CD14-positive monocyte (primary cell): ENCODE results near the gene MED10. TPM values are rescaled to one million over a fixed set of nuclear protein-coding genes. Genes with fewer than 3 reads are reported as not detected.

Experiments used
- DNase-seq, 3 donors: peaks; one replicate each; pipeline ENCODE4 v3.0.0-alpha.2; 2011 to 2022
- H2AFZ ChIP-seq: 2 replicates; pipeline ENCODE4 v1.6.0; 2012; ENCODE audit warnings: mild to moderate bottlenecking, low read depth, low read length, inconsistent platforms; ENCODE audit not compliant: insufficient read depth, poor library complexity, severe bottlenecking
- H3K27ac ChIP-seq, 2 donors: 1 replicate in 1 of 2; 2 replicates in 1 of 2; pipeline ENCODE4 v1.5.1; 2012 to 2013; ENCODE audit warnings: low read length in 2 of 2, control low read depth in 1 of 2, inconsistent platforms in 1 of 2, low read depth in 1 of 2, mild to moderate bottlenecking in 1 of 2
- H3K27me3 ChIP-seq, 2 donors: one replicate each; pipeline versions ENCODE4 v1.6.0 to v1.6.1; 2011 to 2013; ENCODE audit warnings: low read length in 2 of 2; ENCODE audit not compliant: control insufficient read depth in 2 of 2, insufficient read depth in 2 of 2
- H3K36me3 ChIP-seq, 2 donors: replicated peaks in 1 of 2; 1 replicate in 1 of 2; 2 replicates in 1 of 2; pipeline versions ENCODE4 v1.5.1 to v1.6.1; 2012 to 2013; ENCODE audit warnings: low read length in 2 of 2, control low read depth in 1 of 2, inconsistent platforms in 1 of 2, mild to moderate bottlenecking in 1 of 2; ENCODE audit not compliant: insufficient read depth in 2 of 2, control insufficient read depth in 1 of 2
- H3K4me1 ChIP-seq, 2 donors: 1 replicate in 1 of 2; 2 replicates in 1 of 2; pipeline versions ENCODE4 v1.5.1 to v1.6.1; 2012 to 2013; ENCODE audit warnings: low read length in 2 of 2, control low read depth in 1 of 2, inconsistent platforms in 1 of 2, mild to moderate bottlenecking in 1 of 2, moderate library complexity in 1 of 2; ENCODE audit not compliant: insufficient read depth in 2 of 2, control insufficient read depth in 1 of 2
- H3K4me2 ChIP-seq: replicated peaks from 2 replicates; pipeline ENCODE3; 2012; ENCODE audit warnings: low read length, moderate library complexity, mild to moderate bottlenecking; ENCODE audit not compliant: poor library complexity, severe bottlenecking; ENCODE audit errors: extremely low read depth
- H3K4me3 ChIP-seq, 3 experiments: fragments of 200-600 bp in 1 of 3; sonication (generic) in 1 of 3; replicated peaks in 1 of 3; 1 replicate in 2 of 3; 2 replicates in 1 of 3; pipeline ENCODE4 v1.5.1; 2011 to 2013; ENCODE audit warnings: low read length in 3 of 3, mild to moderate bottlenecking in 3 of 3, control low read depth in 2 of 3, low read depth in 2 of 3, inconsistent platforms in 1 of 3, moderate library complexity in 1 of 3
- H3K79me2 ChIP-seq: 2 replicates; pipeline ENCODE4 v1.6.0; 2012; ENCODE audit warnings: mild to moderate bottlenecking, control low read depth, inconsistent platforms, low read length, moderate library complexity; ENCODE audit not compliant: insufficient read depth
- H3K9ac ChIP-seq: 2 replicates; pipeline ENCODE4 v1.6.0; 2017; ENCODE audit warnings: low read length, mild to moderate bottlenecking; ENCODE audit not compliant: insufficient read depth, poor library complexity, severe bottlenecking
- H3K9me3 ChIP-seq, 2 donors: replicated peaks in 1 of 2; 1 replicate in 1 of 2; 2 replicates in 1 of 2; pipeline versions ENCODE4 v1.5.1 to v1.6.1; 2012 to 2013; ENCODE audit warnings: low read length in 2 of 2, control low read depth in 1 of 2; ENCODE audit not compliant: control insufficient read depth in 1 of 2, insufficient read depth in 1 of 2
- H4K20me1 ChIP-seq: 2 replicates; pipeline ENCODE4 v1.6.0; 2012; ENCODE audit warnings: mild to moderate bottlenecking, low read length, control low read depth, moderate library complexity; ENCODE audit not compliant: insufficient read depth
- H3K27ac Mint-ChIP-seq, 7 donors: one replicate each; pipeline ENCODE4 v1.8.0; 2020; ENCODE audit warnings: mild to moderate bottlenecking in 7 of 7, mixed read lengths in 7 of 7, moderate library complexity in 6 of 7, inconsistent platforms in 2 of 7
- H3K27me3 Mint-ChIP-seq, 3 donors: one replicate each; pipeline ENCODE4 v1.8.0; 2021 to 2022; ENCODE audit warnings: low read depth in 3 of 3, mild to moderate bottlenecking in 3 of 3, mixed read lengths in 3 of 3, moderate library complexity in 3 of 3, inconsistent platforms in 1 of 3
- H3K36me3 Mint-ChIP-seq, 2 donors: one replicate each; pipeline ENCODE4 v1.8.0; 2020; ENCODE audit warnings: mixed read lengths in 2 of 2, inconsistent platforms in 1 of 2, mild to moderate bottlenecking in 1 of 2
- H3K4me1 Mint-ChIP-seq: one replicate; pipeline ENCODE4 v1.8.0; 2020; ENCODE audit warnings: mild to moderate bottlenecking, mixed read lengths
- H3K4me3 Mint-ChIP-seq, 2 donors: one replicate each; pipeline ENCODE4 v1.8.0; 2020; ENCODE audit warnings: mild to moderate bottlenecking in 2 of 2, mixed read lengths in 2 of 2, moderate library complexity in 1 of 2
- H3K9me3 Mint-ChIP-seq, 7 donors: one replicate each; pipeline ENCODE4 v1.8.0; 2020 to 2022; ENCODE audit warnings: mixed read lengths in 7 of 7, mild to moderate bottlenecking in 6 of 7, moderate library complexity in 6 of 7, inconsistent platforms in 2 of 7
- CTCF ChIP-seq: fragments of 200-600 bp; IDR thresholded peaks from one replicate; pipeline ENCODE4 v1.8.0; 2022; ENCODE audit warnings: antibody characterized with exemption, mild to moderate bottlenecking
- WGBS: methylation state at CpG from one replicate; pipeline ENCODE4 v1.1.5; 2013; ENCODE audit warnings: missing lambda C conversion rate; ENCODE audit not compliant: insufficient coverage; 5-methylcytosine and 5-hydroxymethylcytosine counted together
- intact Hi-C, 2 donors: fragments of 100-400 bp; cut with micrococcal nuclease; formaldehyde crosslinking; loops; one replicate each; pipeline versions ENCODE4 v1.15.0 to v1.15.1; 2023
- polyA plus RNA-seq, 3 donors: library from polyadenylated mRNA; depleted of rRNA in 1 of 3; unstranded in 2 of 3; stranded (reverse) in 1 of 3; fragments of 300-500 nt in 2 of 3; fragments of >200 nt in 1 of 3; fragmentation: Illumina TruSeq in 2 of 3; gene quantifications; 1 replicate in 2 of 3; 2 replicates in 1 of 3; pipeline ENCODE4 v1.2.3, GENCODE V29; 2012 to 2021

MED10 gene
- polyA plus RNA-seq, 3 donors, result 27.6 to 47.8 (median 47.3) TPM

DNA sequence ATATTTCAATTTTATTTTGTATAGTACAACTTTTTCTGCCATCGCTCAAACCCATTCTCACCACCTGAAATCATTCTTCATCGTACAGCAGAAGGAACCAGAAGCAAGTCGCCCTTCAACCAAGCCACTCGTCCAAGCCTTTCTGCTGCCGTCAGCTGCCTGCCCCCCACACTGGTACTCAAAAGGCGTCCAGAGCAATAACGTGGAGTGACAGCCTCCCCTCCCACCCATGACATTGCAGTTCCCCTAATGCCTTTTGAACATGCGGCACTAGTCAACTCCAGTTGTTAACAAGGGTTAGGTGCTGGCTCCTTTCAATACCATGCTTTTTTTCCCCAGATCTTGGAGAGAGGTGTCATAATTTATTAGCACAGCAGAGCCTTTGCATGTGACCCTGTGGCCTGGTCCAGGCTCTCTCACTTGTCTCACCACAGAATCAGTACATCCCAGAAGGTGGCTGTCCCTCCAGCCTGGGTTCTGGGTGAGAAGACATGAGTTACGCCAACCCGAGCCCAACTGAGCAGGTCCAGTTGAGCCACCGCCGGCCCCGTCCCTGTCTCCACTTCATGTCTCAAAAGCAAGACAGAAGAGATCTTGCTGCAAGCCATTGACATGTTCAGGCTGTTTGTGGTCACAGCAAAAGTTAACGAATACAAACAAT lies 20.4 kb upstream of the MED10 start:
- peaks cover 0 to 3% (median 0%) of the 10 kb centered on the region in 7 donors for H3K9me3 Mint-ChIP-seq

DNA sequence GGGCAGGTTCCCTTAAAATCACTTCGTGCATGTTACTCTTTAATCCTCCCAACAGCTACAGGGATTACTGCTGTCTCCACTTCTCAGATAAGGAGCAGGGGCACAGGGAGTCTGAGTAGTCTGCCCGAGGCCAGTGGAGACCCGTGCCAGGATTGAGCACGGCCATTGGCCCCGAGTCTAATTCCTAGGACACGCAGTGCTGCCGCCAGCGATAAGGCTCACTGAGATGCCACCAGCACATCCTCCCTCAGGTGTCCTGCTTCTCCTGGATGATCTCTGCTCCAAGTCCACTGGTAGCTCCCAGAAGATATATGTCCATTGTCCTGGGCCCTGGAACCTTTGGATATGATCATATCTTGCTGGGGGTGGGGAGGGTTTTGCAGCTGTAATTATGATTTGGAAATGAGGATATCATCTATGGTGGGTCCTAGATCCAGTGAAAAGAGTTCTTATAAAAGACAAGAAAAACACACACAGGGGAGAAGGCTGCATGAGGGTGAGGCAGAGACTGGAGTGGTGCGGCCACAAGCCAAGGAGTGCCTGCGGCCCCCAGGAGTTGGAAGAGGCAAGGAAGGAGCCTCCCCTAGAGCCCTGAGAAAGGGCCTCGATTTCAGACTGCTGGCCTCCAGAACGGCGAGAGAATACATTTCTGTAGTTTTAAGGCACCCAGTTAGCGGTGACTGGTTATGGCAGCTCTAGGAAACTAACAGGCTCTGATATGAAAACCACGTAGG lies 19.4 kb upstream of the MED10 start:
- Histone ChIP-seq H3K27ac (no peak overlapping the region), H3K9me3 (no peaks in the 10 kb centered on the region), H3K79me2 (no peaks in the 10 kb centered on the region), H3K27me3 (no peaks in the 10 kb centered on the region), H2AFZ (no peak overlapping the region), H3K4me3 (no peak overlapping the region), H4K20me1 (no peaks in the 10 kb centered on the region), H3K9ac (no peak overlapping the region), H3K36me3 (no peaks in the 10 kb centered on the region), H3K4me1 (no peaks in the 10 kb centered on the region), H3K4me2 (no peak overlapping the region)
- peaks cover 0 to 3% (median 0%) of the 10 kb centered on the region in 7 donors for H3K9me3 Mint-ChIP-seq
- 91% methylated on average over 13 of the region's 15 CpGs for WGBS
- intact Hi-C loops, result no loop called here
- TF ChIP-seq CTCF, result no peak
- no peak for DNase-seq
- H3K27ac Mint-ChIP-seq, result no peak overlapping the region
- H3K36me3 Mint-ChIP-seq, result no peaks in the 10 kb centered on the region
- no peak overlapping the region for H3K4me3 Mint-ChIP-seq
- H3K4me1 Mint-ChIP-seq, result no peaks in the 10 kb centered on the region
- H3K27me3 Mint-ChIP-seq, result peaks cover 5 to 9% (median 6%) of the 10 kb centered on the region in 3 donors

More for the DNA sequence above, 20.4 kb upstream of the MED10 start:
- Histone ChIP-seq H3K27me3 (no peaks in the 10 kb centered on the region), H4K20me1 (no peaks in the 10 kb centered on the region), H3K4me1 (no peaks in the 10 kb centered on the region), H3K9me3 (no peaks in the 10 kb centered on the region), H3K4me3 (no peak overlapping the region), H3K79me2 (no peaks in the 10 kb centered on the region), H3K9ac (no peak overlapping the region), H3K4me2 (no peak overlapping the region), H3K36me3 (no peaks in the 10 kb centered on the region), H2AFZ (no peak overlapping the region), H3K27ac (no peak overlapping the region)
- Mint-ChIP-seq H3K4me3 (no peak overlapping the region), H3K27me3 (peaks cover 5 to 9% (median 8%) of the 10 kb centered on the region in 3 donors), H3K4me1 (no peaks in the 10 kb centered on the region), H3K27ac (no peak overlapping the region), H3K36me3 (no peaks in the 10 kb centered on the region)
- 90% methylated on average over 14 of the region's 14 CpGs for WGBS
- intact Hi-C loops, result no loop called here
- DNase-seq, result no peak
- TF ChIP-seq CTCF, result no peak
